HCT116 (cell line): ENCODE measurements around the gene CRYGD.

ENCODE experiments used
- POLR2AphosphoS5 ChIP-seq: IDR thresholded peaks from 2 replicates; pipeline ENCODE4 v1.6.1; 2011; ENCODE audit warnings: mild to moderate bottlenecking, low read depth, low read length, moderate library complexity
- ZNF274 ChIP-seq: fragments of 200-500 bp; sonication (Bioruptor generic); IDR thresholded peaks from 2 replicates; pipeline ENCODE4 v1.6.1; 2014; ENCODE audit warnings: mild to moderate bottlenecking, low read depth, low read length, inconsistent platforms
- TF ChIP-seq, protein P1 (sequence below), 3 experiments: fragments of 200-600 bp in 1 of 3; sonication (generic) in 1 of 3; IDR thresholded peaks in 2 of 3; conservative IDR thresholded peaks in 1 of 3; 2 replicates each; pipeline ENCODE4 v1.5.1; 2012 to 2017; ENCODE audit warnings: low read depth in 2 of 3, low read length in 2 of 3, antibody characterized with exemption in 1 of 3, borderline replicate concordance in 1 of 3, control low read depth in 1 of 3, mild to moderate bottlenecking in 1 of 3, mixed read lengths in 1 of 3, mixed run types in 1 of 3, moderate library complexity in 1 of 3; ENCODE audit not compliant: insufficient read depth in 1 of 3

- TF ChIP-seq, protein P1, sequence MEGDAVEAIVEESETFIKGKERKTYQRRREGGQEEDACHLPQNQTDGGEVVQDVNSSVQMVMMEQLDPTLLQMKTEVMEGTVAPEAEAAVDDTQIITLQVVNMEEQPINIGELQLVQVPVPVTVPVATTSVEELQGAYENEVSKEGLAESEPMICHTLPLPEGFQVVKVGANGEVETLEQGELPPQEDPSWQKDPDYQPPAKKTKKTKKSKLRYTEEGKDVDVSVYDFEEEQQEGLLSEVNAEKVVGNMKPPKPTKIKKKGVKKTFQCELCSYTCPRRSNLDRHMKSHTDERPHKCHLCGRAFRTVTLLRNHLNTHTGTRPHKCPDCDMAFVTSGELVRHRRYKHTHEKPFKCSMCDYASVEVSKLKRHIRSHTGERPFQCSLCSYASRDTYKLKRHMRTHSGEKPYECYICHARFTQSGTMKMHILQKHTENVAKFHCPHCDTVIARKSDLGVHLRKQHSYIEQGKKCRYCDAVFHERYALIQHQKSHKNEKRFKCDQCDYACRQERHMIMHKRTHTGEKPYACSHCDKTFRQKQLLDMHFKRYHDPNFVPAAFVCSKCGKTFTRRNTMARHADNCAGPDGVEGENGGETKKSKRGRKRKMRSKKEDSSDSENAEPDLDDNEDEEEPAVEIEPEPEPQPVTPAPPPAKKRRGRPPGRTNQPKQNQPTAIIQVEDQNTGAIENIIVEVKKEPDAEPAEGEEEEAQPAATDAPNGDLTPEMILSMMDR (IDR thresholded peaks at IDR 0.05 in 2 of 3, conservative IDR thresholded peaks at IDR 0.05 in 1 of 3; ENCODE audit: borderline replicate concordance in 1 of 3, insufficient read depth in 1 of 3, low read depth in 2 of 3, low read length in 2 of 3): no peak
- TF ChIP-seq POLR2AphosphoS5 (no peak), ZNF274 (no peak)
Measured at GRCh38 chr2:208130712-208131110, 6.4 kb upstream of the CRYGD start.
